EH (cell line): ENCODE results near the gene KIF21A.
"Not testable (repeated sequence)": the region's sequence is repeated elsewhere in the genome, so short reads cannot be mapped to it uniquely, and the experiment has no call there.

Experiments used
- DNase-seq: peaks from one replicate; pipeline ENCODE4 v3.0.0-alpha.2; 2015; ENCODE audit warnings: low read depth

Gene KIF21A, protein sequence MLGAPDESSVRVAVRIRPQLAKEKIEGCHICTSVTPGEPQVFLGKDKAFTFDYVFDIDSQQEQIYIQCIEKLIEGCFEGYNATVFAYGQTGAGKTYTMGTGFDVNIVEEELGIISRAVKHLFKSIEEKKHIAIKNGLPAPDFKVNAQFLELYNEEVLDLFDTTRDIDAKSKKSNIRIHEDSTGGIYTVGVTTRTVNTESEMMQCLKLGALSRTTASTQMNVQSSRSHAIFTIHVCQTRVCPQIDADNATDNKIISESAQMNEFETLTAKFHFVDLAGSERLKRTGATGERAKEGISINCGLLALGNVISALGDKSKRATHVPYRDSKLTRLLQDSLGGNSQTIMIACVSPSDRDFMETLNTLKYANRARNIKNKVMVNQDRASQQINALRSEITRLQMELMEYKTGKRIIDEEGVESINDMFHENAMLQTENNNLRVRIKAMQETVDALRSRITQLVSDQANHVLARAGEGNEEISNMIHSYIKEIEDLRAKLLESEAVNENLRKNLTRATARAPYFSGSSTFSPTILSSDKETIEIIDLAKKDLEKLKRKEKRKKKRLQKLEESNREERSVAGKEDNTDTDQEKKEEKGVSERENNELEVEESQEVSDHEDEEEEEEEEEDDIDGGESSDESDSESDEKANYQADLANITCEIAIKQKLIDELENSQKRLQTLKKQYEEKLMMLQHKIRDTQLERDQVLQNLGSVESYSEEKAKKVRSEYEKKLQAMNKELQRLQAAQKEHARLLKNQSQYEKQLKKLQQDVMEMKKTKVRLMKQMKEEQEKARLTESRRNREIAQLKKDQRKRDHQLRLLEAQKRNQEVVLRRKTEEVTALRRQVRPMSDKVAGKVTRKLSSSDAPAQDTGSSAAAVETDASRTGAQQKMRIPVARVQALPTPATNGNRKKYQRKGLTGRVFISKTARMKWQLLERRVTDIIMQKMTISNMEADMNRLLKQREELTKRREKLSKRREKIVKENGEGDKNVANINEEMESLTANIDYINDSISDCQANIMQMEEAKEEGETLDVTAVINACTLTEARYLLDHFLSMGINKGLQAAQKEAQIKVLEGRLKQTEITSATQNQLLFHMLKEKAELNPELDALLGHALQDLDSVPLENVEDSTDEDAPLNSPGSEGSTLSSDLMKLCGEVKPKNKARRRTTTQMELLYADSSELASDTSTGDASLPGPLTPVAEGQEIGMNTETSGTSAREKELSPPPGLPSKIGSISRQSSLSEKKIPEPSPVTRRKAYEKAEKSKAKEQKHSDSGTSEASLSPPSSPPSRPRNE (N-terminal part only)

DNA sequence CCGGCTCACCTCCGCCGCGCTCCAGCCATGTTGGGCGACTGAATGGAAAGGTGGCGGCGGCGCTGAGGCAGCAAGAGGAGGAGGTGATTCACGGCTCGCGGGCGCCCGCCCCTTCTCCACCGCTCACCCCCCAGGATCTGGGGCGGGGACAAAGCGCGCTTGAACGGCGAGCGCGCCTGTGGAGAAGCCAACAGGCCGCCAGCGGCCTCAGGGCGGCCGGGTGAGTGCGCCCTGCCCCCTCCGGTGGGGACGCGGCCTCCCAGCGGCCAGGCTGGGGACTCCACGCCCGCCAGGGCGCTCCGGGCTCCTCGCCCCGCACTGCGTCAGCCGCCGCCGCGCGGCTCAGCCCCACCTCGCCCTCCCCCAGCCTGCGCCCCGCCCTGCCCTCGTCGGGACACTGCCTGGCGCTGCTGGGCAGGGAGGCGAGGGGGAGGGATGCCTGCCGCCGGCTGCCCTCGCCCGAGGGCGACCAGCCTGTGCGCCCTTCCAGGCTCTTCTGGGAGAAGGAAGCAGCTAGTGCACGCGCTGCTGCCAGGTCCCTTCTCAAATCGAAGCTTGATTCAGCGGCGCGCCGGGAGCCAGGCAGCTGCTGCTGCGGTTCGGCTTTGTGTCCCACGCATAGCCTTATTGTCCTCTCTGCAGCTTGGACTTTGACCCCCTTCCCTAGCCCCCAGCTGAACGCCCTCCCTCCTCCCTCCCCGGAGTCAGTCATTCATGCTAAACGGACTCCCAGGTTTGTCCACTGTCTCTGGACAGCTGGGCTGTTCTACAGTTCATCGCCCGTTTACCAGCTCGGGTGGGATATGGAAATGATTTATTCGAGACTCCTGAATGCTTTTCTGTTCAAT lies at the start of gene KIF21A:
Gene KIF21A, minus strand, starts transcription at position 40 of the 848 bp plus-strand sequence. CDS start 150 bp downstream, outside the sequence.
- DNase-seq: peak; percentile 90

DNA sequence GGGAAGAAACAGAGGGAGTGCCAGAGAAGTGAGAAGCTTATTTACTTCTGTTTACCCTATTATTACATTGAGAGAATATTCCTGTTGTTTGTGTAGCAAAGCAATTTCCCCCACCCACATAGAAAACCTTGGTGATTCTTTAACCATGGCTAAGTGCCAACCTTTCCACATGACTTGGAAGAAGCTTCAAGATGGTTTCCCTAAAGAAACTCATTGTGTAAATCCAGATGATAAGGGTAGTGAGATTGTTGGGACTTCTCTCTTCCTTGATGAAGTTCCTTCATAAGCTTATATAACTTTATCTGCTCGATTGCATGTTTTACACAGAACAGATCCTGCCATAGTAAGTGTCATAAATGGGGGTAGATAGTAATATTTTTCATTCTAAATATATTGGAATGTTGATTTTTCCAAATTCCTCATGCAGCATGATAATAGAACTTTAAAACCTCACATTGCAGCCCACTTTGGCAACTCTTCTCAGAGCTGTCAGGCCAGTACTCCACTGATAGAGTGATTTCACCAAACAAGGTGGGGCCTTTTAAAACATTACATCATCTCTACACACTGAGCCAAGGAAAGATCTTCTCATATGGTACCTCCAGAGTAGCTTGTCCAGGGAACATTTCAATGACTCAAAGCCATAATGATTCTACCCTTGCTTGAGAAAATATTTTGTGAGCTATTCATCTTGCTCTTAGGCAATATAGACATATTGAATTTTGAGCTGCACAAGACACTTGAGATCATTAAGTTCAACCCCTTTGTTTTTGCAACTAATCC lies 47.8 kb upstream of the KIF21A start:
- DNase-seq: peak; percentile 8

DNA sequence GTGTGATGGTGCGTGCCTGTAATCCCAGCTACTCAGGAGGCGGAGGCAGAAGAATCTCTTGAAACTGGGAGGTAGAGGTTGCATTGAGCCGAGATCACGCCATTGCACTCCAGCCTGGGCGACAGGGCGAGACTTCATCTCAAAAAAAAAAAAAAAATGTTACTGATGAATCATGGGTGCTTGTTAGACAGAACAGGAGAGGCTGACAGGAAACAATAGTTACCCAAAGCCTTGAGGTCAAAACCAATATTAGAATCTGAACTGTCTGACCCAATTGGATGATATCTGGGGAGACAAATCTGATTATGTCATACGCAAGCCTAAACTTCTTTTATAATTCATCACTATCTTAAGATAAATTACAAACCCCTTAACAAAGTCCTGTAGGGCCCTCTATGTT lies 40.7 kb upstream of the KIF21A start:
- no peak for DNase-seq

DNA sequence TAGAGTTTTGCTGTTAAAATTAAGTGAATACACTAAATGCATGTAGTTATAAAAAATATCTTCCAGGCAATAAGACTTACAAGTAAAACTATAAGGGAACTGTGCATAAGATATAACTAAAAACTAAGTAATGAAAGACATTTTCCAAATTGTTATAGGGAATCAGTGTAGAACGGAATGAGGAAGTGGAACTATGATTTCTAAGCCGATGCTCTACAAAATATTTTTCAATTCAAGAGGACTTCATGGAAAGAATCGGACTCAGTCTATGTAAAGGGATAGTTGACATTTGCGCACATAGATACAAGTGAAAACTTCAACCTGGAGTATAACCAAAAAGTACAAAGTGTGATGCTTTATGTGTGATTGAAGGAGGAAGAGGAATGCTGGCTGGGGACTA lies 40.1 kb upstream of the KIF21A start:
- no peak for DNase-seq

DNA sequence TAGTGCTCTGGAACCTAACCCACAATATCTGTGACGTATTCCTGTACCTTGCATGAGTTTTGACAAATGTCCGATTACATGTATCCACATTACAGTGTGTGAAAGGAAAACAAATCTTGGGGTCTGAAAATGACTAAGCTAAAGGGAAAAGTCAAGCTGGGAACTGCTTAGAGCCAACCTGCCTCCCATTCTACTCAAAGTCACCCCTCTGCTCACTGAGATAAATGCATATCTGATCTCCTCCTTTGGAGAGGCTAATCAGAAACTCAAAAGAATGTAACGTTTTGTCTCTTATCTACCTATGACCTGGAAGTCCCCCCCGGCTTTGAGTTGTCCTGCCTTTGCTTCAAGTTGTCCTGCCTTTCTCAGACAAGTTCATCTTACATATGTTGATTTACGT lies 34.0 kb upstream of the KIF21A start:
- no peak for DNase-seq

DNA sequence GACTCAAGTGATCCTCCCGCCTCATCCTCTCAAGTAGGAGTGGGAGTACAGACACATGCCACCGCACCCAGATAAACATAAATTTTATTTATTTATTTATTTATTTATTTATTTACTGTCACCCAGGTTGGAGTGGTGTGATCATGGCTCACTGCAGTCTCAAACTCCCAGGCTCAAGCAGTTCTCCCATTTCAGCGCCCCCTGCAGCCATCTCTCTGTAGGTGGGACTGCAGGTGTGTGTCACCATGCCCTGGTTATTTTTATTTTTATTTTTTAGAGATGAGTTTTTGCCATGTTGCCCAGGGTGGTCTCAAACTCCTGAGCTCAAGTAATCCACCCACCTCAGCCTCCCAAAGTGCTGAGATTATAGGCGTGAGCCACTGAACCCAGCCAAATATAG lies 33.2 kb upstream of the KIF21A start:
- DNase-seq: no peak

DNA sequence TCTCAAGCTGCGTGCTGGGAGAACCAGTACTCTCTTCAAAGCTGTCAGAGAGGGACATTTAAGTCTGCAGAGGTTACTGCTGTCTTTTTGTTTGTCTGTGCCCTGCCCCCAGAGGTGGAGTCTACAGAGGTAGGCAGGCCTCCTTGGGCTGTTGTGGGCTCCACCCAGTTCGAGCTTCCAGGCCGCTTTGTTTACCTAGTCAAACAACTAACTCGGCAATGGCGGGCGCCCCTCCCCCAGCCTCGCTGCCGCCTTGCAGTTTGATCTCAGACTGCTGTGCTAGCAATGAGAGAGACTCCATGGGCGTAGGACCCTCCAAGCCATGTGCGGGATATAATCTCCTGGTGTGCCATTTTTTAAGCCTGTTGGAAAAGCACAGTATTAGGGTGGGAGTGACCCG lies 32.2 kb upstream of the KIF21A start:
- not testable (repeated sequence) for DNase-seq

DNA sequence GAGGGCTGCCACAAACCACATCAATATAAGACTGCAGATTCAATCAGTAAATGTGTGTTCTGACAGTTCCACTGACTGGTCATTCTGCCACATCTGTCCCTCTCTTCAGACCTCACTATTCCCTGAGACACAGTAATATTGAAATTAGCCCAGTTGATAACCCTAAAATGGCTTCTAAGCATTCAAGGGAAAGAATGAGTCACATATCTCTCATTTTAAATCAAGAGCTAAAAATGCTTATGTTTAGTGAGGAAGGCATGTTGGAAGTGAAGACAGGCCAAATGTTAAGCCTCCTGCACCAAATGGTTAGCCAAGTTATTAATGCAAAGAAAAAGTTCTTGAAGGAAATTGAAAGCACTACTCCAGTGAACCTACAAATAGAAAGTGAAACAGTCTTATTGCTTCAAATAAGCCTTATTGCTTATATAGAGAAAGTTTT lies 24.5 kb upstream of the KIF21A start:
- no peak for DNase-seq

DNA sequence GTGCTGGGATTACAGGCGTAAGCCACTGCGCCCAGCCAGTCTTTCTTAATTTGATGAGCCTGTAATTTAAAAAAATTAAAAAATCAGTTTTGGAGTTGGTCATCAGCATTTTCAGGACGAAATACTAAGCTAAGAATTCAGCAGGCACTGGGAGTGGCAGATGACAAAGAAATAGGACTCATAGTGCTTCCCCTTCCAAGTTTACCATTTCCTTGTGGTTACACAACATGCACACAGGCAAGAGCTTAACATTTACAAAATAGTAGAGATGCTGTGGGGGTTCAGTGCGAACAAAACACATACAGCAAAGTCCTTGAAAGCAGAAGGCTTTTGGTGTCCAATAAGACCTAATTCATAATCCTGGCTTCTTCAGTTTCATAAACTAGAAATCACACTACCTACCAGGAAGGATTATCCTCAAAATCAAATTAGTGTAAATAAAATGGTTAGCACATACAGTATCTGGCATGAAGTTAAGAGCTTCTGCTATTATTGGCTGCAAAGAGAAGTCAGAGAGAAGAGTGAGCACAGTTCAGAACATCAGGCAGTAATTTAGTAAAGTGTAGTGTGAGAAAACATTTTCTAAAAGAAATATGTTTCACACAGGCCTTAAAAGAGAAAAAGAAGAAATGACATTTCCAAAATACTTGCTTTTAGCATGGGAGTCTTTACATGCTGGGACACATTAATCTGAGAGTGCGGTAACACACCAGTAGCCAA lies 22.2 kb upstream of the KIF21A start:
- no peak for DNase-seq

DNA sequence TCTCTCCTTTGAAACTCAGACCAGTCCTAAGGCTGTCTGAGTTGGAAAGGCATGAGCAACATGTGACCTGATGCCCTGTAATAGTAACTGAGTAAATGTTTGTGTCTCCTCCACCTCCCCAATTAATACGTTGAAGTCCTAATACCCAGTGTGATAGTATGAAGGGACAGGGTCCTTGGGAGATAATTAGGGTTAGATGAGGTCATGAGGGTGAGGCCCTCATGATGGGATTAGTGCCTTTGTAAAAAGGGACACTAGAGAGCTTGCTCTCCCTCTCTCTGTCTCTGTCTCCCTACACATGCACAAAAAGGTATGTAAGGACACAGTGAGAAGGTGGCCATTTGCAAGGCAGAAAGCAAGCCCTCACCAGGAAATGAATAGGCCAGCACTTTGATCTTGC lies 18.1 kb upstream of the KIF21A start:
- DNase-seq: no peak

DNA sequence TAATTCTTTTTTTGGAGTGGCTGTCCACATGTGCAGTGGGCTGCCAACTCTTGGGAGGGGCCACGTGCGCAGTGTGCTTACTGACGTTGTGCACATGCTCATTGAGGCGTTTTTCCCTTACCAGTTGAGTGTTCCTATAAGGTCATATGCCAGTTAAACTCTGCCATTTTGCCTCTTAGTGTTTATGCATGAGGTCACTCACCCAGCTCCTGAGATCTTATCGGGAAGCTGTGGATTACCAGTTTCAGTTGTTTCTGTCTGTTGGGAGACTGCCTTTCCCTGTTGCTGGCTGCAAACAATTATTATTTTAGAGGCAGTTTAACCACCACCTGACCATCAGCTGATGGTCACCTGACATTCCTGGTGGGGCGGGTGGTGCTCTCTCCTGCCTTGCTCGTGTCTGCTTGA lies 16.1 kb upstream of the KIF21A start:
- no peak for DNase-seq

DNA sequence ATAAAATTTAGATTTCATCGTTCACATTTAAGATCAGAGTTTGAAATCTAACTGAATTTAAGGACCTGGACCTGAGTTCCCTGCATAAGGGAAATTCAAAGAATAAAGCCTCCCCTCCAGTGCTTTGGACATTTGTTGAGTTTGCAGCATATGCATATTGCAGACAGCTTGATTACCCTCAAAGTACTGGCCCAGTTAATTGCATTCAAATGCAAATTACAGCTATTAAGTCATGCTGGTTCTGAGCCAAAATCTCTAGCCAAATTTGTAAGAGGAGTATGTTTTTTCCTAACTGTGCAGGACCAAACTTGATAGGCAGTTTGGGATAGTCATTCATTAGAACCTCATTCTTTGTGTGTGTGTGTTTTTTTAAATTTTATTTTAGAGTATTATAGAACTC lies 9.1 kb upstream of the KIF21A start:
- no peak for DNase-seq

DNA sequence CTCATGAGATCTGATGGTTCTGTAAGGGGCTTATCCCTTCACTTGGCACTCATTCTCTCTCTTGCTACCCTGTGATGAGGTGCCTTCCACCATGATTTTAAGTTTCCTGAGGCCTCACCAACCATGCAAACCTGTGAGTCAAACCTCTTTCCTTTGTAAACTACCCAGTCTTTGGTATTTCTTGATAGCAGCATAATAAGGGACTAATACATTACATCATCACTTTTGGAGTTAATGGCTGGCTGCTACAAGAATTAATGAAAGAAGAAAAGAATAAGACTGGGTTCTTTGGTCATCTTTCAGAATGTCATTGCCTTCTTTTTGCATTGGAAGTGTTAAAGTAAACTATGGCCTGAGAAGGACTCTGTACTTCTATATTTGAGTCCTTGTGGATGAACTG lies 5.1 kb upstream of the KIF21A start:
- DNase-seq: no peak

DNA sequence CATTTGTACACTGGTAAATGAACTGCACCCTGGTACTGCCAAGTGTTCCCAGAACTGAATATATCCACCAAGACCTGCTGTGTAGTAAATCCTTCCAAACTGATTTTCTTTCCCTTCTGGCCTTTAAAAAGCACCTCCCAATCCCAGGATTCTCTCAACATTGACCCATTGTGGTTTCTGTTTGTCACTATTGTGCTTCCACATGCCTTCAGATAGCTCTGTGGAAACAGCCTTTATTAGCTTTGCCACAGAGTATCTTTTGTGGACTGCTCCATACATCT lies 949 bp upstream of the KIF21A start:
- peak; percentile 8 for DNase-seq

DNA sequence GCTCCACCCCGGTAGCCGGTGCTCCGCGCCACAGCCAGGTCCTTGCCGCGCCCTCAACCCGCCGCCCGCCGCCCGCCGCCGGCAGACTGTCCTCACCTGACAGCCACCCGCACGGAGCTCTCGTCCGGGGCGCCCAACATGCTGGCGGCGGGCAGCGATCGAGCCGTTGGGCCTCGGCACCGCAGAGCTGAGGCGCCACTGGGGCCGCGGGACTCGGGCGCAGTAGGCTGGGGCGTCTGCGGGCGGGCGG lies 164 bp downstream of the KIF21A start:
- no peak for DNase-seq

DNA sequence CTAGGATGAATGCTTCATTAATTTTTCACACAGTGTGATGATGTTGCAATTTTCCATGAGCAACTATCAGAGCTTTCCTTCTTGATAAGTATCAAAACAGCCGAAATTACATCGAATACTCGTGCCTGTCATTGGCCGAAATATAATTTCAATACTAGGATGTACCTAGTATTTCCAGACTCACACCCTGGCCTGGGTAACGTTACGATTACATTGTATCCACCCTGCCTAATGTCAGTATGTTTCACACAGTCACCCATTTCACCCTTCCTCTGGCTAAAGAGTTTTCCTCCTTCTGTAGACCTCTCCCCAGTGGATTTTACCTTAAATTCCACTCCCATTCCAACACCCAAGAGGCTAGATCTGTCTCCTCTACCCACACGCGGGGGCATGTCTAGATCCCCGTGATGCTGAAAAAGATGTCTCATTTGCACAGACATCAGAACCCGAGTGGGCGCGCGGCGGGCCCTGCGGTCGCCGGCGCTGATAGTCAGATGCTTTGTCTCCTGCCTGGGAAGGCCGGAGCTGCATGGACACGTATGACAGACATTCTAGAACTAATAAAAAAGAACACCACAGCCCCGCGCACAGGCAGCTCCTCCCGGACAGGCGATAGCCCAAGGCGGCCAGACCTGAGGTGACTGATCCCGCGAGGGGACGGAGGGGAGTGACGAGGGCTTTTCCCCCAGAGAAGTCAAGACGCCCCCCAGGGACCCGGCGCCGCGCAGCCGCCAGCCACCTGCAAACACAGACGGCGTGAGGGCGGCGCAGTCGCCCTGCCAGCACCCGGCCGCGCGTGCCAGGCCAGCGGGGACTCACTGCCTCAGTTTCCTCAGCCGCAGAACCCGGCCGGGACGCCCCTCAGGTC lies 723 bp downstream of the KIF21A start:
- DNase-seq: peak; percentile 33

DNA sequence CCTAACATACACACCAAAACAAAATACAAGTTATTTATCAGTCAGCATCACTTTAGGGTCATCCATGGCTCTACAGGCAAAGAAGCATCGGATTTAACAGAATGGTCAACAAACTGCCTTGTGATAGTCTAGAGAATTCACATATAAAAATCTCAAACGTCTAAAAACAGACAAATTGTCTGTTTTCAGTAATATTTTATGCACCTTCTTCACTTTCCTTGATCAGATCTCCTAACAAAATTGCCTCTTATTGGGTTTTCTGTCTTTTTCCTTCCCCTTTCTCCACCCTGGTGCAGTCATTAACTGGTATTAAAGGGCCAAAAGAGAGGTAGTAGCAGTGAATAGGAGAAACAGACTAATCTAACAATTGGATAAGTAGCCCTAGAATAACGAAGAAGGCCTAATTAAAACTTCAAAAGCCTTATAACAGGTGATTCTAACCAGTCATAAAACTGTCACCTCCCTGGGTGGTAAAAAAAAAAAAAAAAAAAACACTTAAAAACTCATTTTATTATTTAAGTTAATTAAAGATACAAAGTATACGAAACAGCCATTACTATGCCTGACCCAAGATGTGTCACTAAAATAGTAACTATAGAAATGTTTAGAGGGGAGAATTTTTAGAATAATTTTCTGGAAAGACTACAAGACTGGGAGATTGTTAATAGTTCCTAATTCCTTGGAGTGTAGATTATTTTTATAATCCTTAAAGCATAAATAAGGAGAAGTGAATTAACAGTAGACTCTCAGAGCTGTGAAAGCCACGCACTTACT lies 1.5 kb downstream of the KIF21A start:
- no peak for DNase-seq

DNA sequence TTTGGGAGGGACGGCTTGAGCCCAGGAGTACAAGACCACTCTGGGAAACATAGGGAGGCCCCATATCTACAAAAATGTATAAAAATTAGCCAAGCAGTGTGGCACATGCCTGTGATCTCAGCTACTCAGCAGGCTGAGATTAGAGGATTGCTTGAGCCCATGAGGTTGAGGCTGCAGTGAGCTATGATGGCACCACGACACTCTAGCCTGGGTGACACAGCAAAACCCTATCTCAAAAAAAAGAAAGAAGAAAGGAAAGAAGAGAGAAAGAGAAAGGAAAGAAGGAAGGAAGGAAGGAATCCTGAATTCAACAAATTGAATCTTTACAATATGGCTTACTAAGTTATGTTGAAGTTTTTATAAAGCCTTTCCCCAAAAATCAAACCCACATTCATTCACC lies 2.1 kb downstream of the KIF21A start:
- no peak for DNase-seq

DNA sequence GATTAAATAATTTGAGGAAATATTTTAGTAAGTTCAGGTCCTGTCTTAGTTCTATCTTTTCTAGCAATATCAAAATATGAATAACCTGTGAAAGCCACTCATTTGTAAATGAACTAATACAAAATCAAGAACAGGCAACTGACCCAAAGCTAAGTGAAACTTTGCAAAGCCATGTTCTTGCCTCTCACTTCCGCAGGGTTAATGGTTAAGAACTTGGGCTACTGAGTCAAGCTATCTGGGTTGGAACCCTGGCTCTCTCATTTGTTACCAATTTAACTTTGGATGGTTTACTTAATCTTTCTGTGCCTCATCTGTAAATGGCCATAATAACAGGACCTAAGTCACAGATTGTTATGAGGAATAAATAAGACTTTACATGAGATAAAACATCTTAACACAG lies 2.8 kb downstream of the KIF21A start:
- no peak for DNase-seq
